22Rv1 (cell line): Measurements from ENCODE around the gene TUBB4B.

Source experiments
- ZFX ChIP-seq: fragments of 450-650 bp; IDR thresholded peaks from 2 replicates; pipeline ENCODE4 v1.6.1; 2017; ENCODE audit warnings: antibody characterized with exemption, borderline replicate concordance
- TF ChIP-seq, protein P1 (sequence below): fragments of 450-650 bp; IDR thresholded peaks from 2 replicates; pipeline ENCODE4 v1.5.1; 2017; ENCODE audit warnings: mild to moderate bottlenecking

DNA sequence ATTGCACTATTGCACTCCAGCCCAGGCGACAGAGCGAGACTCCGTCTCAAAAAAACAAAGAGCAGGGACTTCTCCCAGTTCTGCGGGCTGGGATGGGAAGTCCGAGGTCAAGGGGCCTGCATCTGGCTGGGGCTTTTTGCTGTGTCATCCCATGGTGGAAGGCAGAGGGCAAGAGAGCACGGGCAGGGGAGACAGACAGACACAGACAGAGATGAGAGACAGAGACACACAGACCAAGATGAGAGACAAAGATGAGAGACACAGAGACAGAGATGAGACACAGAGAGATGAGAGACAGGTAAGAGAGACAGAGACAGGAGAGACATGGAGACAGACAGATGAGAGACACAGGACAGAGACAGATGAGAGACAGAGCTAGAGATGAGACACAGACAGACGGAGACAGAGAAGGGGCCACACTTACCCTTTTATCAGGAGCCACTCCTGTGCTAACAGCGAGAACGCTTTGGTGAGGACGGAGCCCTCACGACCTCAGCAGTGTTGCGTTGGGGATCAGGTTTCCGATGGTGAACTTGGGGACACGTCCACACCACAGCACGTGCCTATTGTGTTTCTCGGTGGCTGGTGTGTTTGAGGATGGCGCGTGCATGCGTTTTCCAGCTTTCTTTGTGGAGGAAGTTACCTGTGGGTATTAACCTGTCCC, 27.6 kb downstream of the TUBB4B start:
- TF ChIP-seq, protein P1, sequence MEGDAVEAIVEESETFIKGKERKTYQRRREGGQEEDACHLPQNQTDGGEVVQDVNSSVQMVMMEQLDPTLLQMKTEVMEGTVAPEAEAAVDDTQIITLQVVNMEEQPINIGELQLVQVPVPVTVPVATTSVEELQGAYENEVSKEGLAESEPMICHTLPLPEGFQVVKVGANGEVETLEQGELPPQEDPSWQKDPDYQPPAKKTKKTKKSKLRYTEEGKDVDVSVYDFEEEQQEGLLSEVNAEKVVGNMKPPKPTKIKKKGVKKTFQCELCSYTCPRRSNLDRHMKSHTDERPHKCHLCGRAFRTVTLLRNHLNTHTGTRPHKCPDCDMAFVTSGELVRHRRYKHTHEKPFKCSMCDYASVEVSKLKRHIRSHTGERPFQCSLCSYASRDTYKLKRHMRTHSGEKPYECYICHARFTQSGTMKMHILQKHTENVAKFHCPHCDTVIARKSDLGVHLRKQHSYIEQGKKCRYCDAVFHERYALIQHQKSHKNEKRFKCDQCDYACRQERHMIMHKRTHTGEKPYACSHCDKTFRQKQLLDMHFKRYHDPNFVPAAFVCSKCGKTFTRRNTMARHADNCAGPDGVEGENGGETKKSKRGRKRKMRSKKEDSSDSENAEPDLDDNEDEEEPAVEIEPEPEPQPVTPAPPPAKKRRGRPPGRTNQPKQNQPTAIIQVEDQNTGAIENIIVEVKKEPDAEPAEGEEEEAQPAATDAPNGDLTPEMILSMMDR: no peak
- no peak for TF ChIP-seq ZFX
